GM21423 (cell line): ENCODE results near the gene CARNS1.
A peak's percentile ranks its signal among the peaks of the same experiment; 100 is the strongest.

Experiments
- ATAC-seq: cut with Tn5 transposase; IDR thresholded peaks from one replicate; pipeline ENCODE4 v1.9.1; 2021; ENCODE audit warnings: mild to moderate bottlenecking, moderate library complexity; ENCODE audit not compliant: unreplicated experiment

CARNS1 gene

GRCh38 chr11:67408437-67409200 lies 6.9 kb upstream of the CARNS1 start:
- no peak for ATAC-seq

- ATAC-seq: peak; percentile 66
Measured at GRCh38 chr11:67409261-67409666, 6.2 kb upstream of the CARNS1 start.

GRCh38 chr11:67409781-67410368 lies 5.6 kb upstream of the CARNS1 start:
- ATAC-seq: no peak

- ATAC-seq: no peak
Measured at GRCh38 chr11:67410369-67410831, 5.1 kb upstream of the CARNS1 start.

GRCh38 chr11:67410984-67411784 lies 4.3 kb upstream of the CARNS1 start:
- no peak for ATAC-seq

GRCh38 chr11:67411785-67412152 lies 3.7 kb upstream of the CARNS1 start:
- ATAC-seq: no peak

- ATAC-seq: no peak
Measured at GRCh38 chr11:67412495-67413179, 2.8 kb upstream of the CARNS1 start.

GRCh38 chr11:67413266-67413849 lies 2.1 kb upstream of the CARNS1 start:
- ATAC-seq: no peak

GRCh38 chr11:67416416-67417335 lies 1.2 kb downstream of the CARNS1 start:
- ATAC-seq: no peak

GRCh38 chr11:67417425-67417824 lies 1.9 kb downstream of the CARNS1 start:
- no peak for ATAC-seq

GRCh38 chr11:67418476-67419281 lies 3.2 kb downstream of the CARNS1 start:
- ATAC-seq: no peak

GRCh38 chr11:67419325-67420049 lies 4.0 kb downstream of the CARNS1 start:
- ATAC-seq: no peak

GRCh38 chr11:67420147-67420645 lies 4.7 kb downstream of the CARNS1 start:
- ATAC-seq: no peak

GRCh38 chr11:67420646-67421429 lies 5.4 kb downstream of the CARNS1 start:
- ATAC-seq: peak; percentile 76

GRCh38 chr11:67421430-67422031 lies 6.1 kb downstream of the CARNS1 start:
- no peak for ATAC-seq

GRCh38 chr11:67422891-67423290 lies 7.4 kb downstream of the CARNS1 start:
- no peak for ATAC-seq

GRCh38 chr11:67423466-67423865 lies 8.0 kb downstream of the CARNS1 start:
- ATAC-seq: no peak
